Endothelial cell (in vitro differentiated cells): ENCODE results near the gene FGFBP1. TPM values are rescaled to one million over a fixed set of nuclear protein-coding genes. Genes with fewer than 3 reads are reported as not detected.

Experiments
- DNase-seq: peaks from one replicate; pipeline ENCODE4 v3.0.0; 2021; ENCODE audit warnings: low spot score
- H3K27ac Mint-ChIP-seq: one replicate; pipeline ENCODE4 v1.8.0; 2021; ENCODE audit warnings: mixed read lengths, inconsistent platforms; ENCODE audit not compliant: unreplicated experiment
- H3K27me3 Mint-ChIP-seq: one replicate; pipeline ENCODE4 v1.8.0; 2021; ENCODE audit warnings: mild to moderate bottlenecking, moderate library complexity, mixed read lengths, inconsistent platforms; ENCODE audit not compliant: unreplicated experiment
- H3K36me3 Mint-ChIP-seq: one replicate; pipeline ENCODE4 v1.8.0; 2021; ENCODE audit warnings: mild to moderate bottlenecking, low read depth, mixed read lengths, inconsistent platforms; ENCODE audit not compliant: unreplicated experiment
- H3K4me1 Mint-ChIP-seq: one replicate; pipeline ENCODE4 v1.8.0; 2021; ENCODE audit warnings: mild to moderate bottlenecking, mixed read lengths, inconsistent platforms; ENCODE audit not compliant: unreplicated experiment
- H3K4me3 Mint-ChIP-seq: one replicate; pipeline ENCODE4 v1.8.0; 2021; ENCODE audit warnings: mild to moderate bottlenecking, mixed read lengths, inconsistent platforms; ENCODE audit not compliant: unreplicated experiment
- H3K9me3 Mint-ChIP-seq: one replicate; pipeline ENCODE4 v1.8.0; 2021; ENCODE audit warnings: mixed read lengths, inconsistent platforms; ENCODE audit not compliant: unreplicated experiment
- total RNA-seq: library from RNA; stranded (reverse); fragmentation: NEBNext Ultra II Directional; extraction: Animal tissue kit (Norgen Biotek cat#: 25700); gene quantifications from one replicate; pipeline ENCODE4 v1.2.1, GENCODE V29; 2021; ENCODE audit not compliant: unreplicated experiment
- TF ChIP-seq, protein P1 (sequence below): fragments of 200-600 bp; sonication (generic); IDR thresholded peaks from one replicate; pipeline ENCODE4 v1.5.0; 2021; ENCODE audit warnings: antibody characterized with exemption; ENCODE audit not compliant: unreplicated experiment

Gene FGFBP1
- total RNA-seq, 1 donor from 2014 or later, result not detected

- Mint-ChIP-seq H3K4me3 (no peak overlapping the region), H3K36me3 (no peaks in the 10 kb centered on the region), H3K27me3 (no peaks in the 10 kb centered on the region), H3K4me1 (peaks cover 4% of the 10 kb centered on the region), H3K9me3 (no peaks in the 10 kb centered on the region), H3K27ac (no peak overlapping the region)
- DNase-seq, result no peak
- TF ChIP-seq, protein P1, sequence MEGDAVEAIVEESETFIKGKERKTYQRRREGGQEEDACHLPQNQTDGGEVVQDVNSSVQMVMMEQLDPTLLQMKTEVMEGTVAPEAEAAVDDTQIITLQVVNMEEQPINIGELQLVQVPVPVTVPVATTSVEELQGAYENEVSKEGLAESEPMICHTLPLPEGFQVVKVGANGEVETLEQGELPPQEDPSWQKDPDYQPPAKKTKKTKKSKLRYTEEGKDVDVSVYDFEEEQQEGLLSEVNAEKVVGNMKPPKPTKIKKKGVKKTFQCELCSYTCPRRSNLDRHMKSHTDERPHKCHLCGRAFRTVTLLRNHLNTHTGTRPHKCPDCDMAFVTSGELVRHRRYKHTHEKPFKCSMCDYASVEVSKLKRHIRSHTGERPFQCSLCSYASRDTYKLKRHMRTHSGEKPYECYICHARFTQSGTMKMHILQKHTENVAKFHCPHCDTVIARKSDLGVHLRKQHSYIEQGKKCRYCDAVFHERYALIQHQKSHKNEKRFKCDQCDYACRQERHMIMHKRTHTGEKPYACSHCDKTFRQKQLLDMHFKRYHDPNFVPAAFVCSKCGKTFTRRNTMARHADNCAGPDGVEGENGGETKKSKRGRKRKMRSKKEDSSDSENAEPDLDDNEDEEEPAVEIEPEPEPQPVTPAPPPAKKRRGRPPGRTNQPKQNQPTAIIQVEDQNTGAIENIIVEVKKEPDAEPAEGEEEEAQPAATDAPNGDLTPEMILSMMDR, result no peak
Observed at GRCh38 chr4:15936495-15936894, 2.0 kb downstream of the FGFBP1 start.

GRCh38 chr4:15935504-15936402 lies 2.8 kb downstream of the FGFBP1 start:
- H3K27me3 Mint-ChIP-seq, result no peaks in the 10 kb centered on the region
- H3K4me1 Mint-ChIP-seq, result peaks cover 4% of the 10 kb centered on the region
- no peak overlapping the region for H3K27ac Mint-ChIP-seq
- TF ChIP-seq, protein P1, result no peak
- no peak overlapping the region for H3K4me3 Mint-ChIP-seq
- DNase-seq, result no peak
- no peaks in the 10 kb centered on the region for H3K9me3 Mint-ChIP-seq
- H3K36me3 Mint-ChIP-seq, result no peaks in the 10 kb centered on the region

- Mint-ChIP-seq H3K27me3 (peaks cover 1% of the 10 kb centered on the region), H3K4me1 (peaks cover 4% of the 10 kb centered on the region), H3K36me3 (no peaks in the 10 kb centered on the region), H3K4me3 (no peak overlapping the region), H3K9me3 (no peaks in the 10 kb centered on the region), H3K27ac (no peak overlapping the region)
- DNase-seq, result no peak
- TF ChIP-seq, protein P1, result no peak
Observed at GRCh38 chr4:15934259-15934658, 4.3 kb downstream of the FGFBP1 start.

DNA sequence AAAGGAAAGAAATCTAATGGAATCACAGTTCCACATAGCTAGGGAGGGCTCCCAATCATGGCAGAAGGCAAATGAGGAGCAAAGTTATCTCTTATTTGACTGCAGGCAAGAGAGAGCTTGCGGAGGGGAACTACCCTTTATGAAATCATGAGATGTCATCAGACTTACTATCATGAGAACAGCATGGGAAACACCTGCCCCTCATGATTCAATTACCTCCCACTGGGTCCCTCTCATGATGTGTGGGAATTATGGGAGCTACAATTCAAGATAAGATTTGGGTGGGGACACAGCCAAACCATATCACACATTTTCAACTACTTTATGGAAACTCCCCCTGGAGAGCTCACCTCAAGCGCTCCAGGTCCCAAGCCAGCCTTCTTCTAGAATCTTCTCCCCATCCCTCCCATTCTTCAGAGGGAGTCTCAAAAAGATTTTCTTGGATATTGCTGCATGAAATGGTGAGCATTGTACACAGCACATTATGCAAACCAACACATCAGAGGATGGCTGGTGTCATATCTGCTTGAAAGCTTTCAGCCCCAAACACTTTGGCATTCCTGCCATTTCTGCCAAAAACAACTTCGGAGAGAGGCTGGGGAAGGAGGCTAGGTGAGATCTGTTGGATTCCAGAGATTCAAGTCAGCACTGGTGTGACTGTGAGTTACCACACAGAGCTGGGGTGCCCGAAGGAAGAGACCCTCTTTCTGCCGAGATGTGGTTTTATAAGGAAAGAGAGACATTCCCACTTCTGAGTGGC lies 6.9 kb downstream of the FGFBP1 start:
- Mint-ChIP-seq H3K27ac (no peak overlapping the region), H3K4me3 (no peak overlapping the region), H3K9me3 (no peaks in the 10 kb centered on the region), H3K4me1 (no peaks in the 10 kb centered on the region), H3K36me3 (no peaks in the 10 kb centered on the region), H3K27me3 (peaks cover 1% of the 10 kb centered on the region)
- no peak for DNase-seq
- TF ChIP-seq, protein P1, result no peak
